Activated CD4-positive, alpha-beta T cell treated with anti-CD3 and anti-CD28 coated beads, Interleukin-2, Interleukin-4, amounts not matched to agents 100 ng/mL and 50 ng/mL, durations not matched to agents 16 hours and 8 hours (primary cell): ENCODE measurements around the gene SAAL1.

ENCODE experiments used
- DNase-seq: peaks from one replicate; pipeline ENCODE4 v3.0.0-alpha.2; 2020; ENCODE audit warnings: low spot score

Gene SAAL1

DNA sequence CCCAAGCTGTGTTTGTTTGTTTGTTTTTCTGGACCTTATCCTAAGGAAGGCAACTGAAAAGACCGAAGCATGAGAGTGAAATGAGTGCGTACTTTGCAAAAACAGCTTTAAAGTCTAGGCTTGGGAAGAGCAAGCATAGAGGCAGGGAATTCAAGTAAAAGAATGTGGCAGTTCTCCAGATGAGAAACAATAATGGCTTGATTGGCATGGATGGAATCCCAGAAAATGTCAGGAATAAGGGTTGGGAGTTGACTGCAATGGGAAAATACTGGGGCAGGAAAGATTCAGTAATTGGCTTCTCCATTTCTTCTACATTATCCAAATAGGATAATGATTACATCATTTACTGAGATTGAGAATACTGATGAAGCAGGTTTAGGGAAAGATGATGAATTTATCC, 17.5 kb downstream of the SAAL1 start:
- DNase-seq: no peak

DNA sequence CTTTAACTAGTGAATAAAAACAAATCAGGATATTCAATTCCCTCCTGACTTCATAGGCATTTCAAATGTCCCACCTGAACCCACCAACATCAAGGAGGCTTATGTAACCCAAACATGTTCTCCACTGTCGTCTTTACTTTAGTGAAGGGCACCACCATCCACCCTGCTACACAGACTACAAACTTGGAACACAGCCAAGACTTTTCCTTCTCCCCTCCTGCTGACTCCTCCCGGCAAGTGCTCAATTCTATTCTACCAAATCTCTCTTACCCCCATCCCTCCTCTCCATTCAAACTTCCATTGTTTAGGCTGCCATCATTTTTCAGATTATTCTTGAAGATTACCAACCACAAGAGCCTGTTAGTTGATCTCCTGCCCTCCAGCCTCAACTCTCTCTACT, 24.3 kb downstream of the SAAL1 start:
- DNase-seq: no peak

DNA sequence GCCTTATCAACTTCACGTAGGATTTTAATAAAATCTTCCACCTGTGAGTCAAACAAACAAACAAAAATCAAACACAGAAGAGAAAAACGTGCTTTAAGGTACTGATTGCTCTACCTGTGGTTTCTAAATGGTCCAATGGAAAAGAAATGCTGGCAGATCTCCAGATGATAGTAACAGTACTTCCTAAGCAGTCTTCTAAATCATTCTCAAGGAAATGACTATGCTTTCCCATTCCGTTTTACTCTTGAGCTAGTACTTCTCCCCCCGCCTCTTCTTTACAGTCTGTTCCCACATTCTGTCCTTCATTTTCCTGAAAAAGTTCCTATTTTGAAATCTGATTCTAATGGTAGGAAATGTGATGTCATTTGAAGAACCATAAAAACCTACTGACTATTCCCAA, 25.4 kb downstream of the SAAL1 start:
- no peak for DNase-seq

DNA sequence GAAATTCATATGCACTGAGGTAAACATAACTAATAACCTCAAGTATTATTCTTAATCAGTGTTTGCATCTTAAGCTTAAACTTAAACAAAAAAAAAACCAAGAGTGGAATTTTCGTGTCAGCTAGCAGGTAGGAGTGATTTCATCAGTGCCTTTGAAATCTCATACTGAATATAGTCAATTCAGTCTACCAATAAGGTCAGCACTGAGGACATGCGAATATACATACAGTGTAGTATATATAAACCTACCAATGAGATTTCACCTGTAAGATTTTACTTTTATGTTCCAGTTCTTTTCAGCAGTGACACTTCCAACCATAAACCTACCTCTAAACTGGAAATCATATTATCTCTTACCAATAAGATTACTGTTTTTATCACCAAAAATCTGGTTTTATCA, 27.0 kb downstream of the SAAL1 start:
- no peak for DNase-seq

DNA sequence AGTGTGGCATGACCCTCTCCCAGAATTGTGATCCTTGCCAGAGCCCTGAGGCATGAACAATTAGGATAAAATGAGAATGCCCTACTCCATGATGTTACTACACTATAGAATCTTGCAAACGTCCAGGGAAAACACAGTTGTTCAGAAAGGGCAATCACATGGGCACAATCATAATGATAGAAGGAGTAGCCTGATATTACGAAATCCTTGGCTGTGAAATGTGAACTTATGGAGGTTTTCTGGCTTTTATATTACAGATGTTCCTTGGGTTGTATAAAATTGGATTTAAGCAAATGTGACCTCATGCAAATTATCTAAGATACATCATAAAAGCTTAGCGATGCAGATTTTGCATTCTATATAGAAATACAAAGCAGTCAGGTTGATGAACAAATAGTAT, 30.4 kb downstream of the SAAL1 start:
- DNase-seq: no peak

DNA sequence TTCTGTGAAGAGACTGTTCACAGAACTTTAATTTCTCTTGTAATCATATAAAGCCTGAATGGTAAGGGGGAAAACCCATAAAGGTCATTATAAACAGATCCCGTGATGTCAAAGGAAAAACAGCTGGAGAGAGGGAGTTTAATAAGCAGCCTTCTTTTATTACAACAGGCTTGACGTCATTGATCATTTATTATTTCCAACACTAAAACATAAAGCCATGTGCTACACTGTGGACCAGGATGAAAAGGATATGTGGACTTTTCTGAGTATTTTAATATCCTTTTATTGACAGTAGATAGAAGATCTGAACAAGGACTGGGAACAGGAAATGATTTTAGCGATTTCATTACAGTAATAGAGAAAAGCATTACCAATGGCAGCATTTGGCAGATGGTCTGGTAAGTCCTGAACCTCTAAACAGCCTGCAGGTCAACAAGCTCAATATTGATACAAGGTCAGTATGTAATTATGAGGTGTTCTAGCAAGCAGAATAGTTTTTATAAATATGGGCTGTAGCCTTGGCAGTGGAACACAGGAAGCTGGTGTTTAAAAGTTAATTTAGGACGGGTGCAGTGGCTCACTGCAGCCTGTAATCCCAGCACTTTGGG, 34.7 kb downstream of the SAAL1 start:
- no peak for DNase-seq

DNA sequence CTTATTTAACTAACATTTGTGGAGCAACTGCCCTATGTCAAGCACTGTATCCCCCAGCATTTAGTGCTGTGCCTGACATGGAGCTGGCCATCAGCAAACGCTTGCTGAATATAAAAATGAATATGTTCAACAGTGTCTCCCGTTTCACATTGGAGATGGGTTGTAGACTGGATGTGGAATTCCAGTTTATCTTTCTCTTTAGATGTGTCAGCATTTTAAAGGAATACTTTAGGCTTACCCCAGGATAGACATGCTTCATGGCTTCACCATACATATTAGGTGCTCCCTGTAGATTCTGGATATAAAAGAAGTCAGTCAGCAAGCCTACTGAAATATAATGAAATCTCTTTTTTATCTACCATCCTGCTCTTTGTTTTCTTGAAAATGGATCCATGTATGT, 38.5 kb downstream of the SAAL1 start:
- DNase-seq: no peak

DNA sequence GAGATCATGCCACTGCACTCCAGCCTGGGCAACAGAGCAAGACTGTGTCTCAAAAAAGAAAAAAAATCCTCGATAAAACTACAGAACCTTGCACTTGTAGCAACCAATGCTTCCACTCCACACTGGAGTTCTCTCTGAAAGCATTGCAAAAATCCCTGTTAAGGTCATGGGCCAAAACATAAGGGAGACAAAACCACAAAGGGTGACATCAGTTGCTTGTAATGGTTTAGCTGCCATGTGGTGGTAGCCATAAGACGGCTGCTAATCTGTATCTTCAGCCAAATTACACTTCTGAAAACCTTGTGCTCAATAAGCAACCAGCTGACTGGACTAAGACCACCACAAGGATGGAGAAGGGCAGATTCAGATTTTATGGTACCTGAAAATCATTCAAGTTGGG, 39.3 kb downstream of the SAAL1 start:
- no peak for DNase-seq

DNA sequence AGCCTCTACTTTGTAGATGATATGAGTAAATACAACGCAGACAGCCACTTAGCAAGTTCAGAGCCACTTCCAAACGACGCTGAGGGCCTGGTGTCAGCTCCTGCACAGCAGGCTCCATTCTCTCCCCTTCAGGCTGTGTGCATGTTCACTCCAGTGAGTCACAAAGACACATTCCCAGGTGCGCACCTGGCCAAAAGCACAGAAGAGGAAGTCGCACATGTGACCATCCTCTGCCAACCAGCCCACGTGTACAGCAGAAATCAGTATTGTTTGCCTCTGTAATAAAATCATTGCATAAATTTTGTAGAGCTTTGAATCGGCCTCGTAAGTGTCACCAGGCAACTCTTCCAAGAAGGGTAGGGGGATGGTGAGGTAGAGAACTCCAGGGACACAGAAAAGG, 40.3 kb downstream of the SAAL1 start:
- DNase-seq: no peak

DNA sequence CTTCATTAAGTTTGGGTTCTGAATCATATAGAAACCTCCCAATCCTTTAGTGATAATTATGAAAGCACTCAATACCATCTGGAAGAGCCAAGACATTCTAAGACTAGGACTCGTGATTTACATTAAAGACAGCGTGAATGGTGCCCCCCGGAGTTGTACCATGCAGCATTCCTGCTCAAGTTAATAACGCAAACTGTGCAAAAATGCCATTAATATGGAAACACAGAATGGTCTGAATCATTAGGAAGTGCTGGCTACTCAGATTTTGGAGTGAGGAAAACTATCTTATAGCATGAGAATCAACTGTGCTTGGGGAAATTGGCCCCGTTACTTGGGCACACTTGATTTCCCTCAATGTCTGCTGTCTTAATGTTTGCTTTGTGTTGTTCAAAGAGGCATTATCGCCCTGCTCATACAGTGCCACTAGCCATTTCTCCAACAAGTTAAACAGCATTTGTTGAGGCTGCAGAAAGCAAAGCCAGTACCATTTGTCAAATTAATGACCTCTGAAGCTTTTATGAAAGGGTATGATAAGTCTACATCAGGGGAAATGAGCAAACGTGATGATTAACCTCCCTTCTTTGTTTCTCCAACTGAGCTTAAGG, 41.3 kb downstream of the SAAL1 start:
- DNase-seq: no peak

DNA sequence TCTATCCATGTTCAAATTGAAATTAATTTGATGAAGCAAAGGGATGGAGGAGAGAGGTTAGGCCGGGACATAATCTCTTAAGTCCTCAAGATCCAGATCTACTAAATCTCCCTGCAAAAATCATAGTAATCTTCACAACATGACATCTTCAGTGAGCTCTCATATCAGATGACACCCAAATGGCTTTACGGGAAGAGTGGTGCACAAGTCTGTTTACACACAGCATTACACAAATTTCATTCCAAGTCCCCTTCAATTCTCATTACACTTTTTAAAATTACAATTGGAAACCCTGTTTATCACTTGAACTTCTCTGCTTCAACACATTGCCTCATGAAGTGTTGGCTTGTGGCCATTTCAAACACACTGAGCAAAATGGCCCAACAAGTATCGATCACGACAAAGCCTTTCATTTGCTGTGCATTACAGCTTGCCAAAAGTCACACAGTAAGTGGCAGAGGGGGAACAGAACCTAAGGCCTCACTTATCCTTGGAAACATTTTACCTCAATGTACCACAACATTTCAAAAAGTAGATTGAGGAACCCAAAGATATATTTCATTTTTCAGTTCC, 41.9 kb downstream of the SAAL1 start:
- no peak for DNase-seq

DNA sequence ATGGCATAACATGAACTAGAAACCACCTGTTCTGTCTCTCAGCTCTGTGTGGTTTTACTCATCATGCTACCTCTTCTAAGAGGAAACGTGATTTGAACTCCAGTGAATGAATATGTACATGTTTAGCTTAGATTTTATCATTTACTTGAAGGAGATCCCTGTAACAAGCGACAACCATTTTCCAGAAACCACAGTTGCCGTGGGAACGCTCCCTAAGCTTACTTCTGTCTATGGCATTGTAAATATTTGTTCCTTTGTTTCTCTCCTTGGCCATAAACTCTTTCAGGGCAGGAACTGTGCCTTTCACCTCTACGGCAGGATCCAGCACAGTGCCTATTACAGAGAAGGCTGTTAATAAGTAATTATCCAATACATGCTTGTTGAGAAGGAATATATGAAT, 42.8 kb downstream of the SAAL1 start:
- DNase-seq: no peak

DNA sequence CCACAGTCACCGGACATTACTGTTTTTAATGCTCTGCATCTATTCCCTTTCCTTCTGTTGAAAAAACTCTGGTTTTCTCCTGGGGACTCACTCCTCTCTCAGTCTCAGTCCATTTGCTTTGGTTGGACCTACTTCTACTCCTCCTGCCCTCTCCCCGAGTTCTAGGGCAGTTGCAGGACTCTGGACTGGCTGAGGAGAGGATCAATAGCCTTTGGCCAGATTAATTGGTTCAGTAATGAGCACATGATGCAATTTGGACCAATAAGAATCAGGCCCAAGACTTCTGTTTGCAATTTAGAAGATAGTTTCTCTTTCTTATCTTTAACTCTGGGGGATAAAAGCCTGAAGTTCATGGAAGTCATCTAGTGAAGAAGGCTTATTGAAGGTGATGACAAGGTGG, 44.5 kb downstream of the SAAL1 start:
- DNase-seq: no peak

DNA sequence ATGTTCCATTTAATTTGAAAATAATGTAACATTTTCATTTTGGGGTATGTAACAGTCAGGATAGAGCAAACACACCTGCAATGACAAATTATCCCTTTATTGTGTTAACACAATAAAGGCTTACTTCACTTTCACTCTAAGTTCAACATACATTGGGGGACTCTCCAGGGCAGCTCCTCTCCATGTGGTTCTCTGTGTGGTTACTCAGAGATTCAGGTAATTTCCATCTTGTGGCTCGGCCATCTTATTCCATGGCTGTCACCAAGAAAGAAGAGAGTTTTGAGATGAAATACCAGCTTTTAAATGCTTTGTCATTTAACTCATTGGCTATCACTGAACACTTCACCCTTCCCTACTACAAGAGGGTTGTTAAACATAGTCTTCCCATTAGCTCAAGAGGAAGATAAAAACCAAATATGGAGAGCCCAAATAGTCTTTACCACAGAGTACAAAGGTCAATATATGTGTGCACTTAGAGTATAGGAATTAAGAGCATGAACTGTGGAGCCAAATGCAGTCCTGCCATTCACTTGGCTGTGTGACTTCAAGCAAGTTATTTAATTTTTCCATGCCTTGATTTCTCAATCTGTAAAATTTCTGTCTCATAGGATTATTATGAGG, 49.2 kb downstream of the SAAL1 start:
- no peak for DNase-seq

DNA sequence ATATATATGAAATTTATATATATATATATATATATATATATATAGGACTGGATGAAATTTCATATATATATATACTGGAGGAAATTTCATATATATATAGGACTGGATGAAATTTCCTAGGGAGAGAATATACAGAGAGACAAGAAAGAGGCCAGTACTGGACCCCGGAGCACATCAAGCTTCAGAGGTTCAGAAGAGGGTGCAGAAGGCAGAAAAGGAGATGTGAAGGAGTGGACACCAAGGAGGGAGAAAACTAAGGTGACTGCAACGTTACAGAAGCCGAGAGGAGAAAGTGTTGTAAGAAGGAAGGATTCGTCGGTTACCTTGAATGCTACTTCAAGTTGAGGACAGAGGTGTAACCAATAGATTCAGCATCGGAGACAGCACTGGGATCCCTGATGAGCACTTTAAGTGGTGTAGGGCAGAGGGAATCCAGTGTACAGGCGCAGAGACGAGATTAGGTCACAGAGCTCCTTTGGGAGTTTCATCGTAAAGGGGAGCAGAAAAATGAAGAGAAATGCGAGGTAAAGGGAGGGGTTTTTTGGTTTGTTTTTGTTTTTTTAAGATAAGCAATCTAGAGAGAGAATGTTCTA, 51.3 kb downstream of the SAAL1 start:
- DNase-seq: no peak

DNA sequence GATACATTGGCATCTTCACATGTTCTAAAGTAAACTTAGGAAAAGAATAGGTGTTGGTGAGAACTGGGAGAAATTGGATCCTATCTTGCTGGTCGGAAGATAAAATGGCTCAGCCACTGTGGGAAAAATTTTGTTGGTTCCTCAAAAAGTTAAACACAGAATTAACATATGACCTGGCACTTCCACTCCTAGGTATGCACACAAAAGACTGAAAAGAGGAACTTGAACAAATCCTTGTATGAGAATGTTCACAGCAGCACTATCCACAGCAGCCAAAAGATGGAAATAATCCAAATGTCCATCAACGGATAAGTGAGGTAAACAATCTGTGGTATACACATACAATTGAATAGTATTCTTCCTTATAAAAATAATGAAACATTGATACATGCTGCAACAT, 55.0 kb downstream of the SAAL1 start:
- no peak for DNase-seq

DNA sequence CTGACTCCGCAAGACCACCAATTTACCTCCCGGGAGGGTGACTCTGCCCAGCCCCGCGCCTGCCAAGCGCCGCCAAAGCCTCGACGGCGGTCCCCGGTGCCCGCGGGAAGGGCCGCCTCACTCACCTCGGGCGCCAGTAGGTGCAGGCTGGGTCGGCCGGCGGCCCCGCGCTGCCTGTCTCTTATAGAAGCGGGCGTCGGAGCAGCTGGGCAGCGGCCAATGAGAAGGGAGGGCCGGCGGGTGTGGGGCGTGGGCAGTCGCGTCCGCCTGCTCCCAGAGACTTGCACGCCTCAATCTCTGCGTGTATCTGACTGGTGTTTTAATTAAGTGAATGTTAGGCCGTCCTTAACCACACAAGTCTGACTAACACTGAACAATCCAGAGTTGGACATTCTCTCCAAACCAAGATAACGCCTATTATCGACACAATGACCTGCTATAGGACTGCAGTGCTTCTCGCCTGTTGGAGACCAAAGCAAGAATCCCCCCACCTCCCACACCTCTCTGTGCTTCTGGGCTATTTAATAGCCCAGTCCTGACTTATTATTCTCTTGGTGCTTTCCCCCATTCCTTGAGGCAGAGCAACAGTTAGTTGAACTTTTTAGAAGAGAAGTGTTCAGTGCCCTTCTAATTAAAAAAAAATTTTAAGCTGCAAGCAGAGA, 59.6 kb downstream of the SAAL1 start, which contains the start of gene TPH1:
Gene TPH1 (minus strand): TSS at position 154 of the 662 bp plus-strand sequence. CDS start 5,507 bp downstream, outside the sequence.
- DNase-seq: no peak

DNA sequence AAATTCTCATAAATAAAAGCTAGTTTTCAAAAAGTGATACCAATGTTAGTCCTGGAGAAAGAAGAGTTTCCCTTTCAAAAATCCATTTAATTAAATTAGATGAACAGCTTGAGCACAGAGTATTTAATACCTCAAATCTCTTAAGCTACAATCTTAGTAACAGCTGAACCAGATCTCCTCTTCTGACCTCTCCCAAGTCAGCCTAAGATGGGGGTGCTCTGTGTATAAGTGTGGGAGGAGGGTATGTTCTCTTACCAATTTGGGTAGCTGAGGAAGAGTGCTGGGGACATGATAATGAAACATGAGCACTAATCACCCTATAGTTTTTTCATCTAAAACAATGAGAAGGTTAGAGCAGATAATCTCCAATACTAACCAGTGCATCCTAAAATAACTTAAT, 69.4 kb downstream of the SAAL1 start:
- DNase-seq: no peak
